AG20443 (cell line): ENCODE measurements around the gene ARHGEF18.
"Not testable (repeated sequence)": the region's sequence is repeated elsewhere in the genome, so short reads cannot be mapped to it uniquely, and the experiment has no call there.

Experiments used
- DNase-seq: peaks from one replicate; pipeline ENCODE4 v3.0.0; 2012; ENCODE audit warnings: low spot score, mixed read lengths

Gene ARHGEF18

GRCh38 chr19:7349231-7349591 is 474 bp downstream of the ARHGEF18 start:
- DNase-seq, result no peak

GRCh38 chr19:7349961-7350711 is 1.4 kb downstream of the ARHGEF18 start:
- DNase-seq, result no peak

- no peak for DNase-seq
These were observed 3.1 kb downstream of the ARHGEF18 start for GRCh38 chr19:7351861-7352260.

- peak; percentile 89 for DNase-seq
These were observed 6.5 kb downstream of the ARHGEF18 start for GRCh38 chr19:7355151-7355820.

GRCh38 chr19:7355871-7356270 is 7.1 kb downstream of the ARHGEF18 start:
- no peak for DNase-seq

GRCh38 chr19:7356899-7357627 is 8.3 kb downstream of the ARHGEF18 start:
- no peak for DNase-seq

GRCh38 chr19:7358102-7358597 is 9.4 kb downstream of the ARHGEF18 start:
- DNase-seq, result no peak

GRCh38 chr19:7360393-7360984 is 11.8 kb downstream of the ARHGEF18 start:
- DNase-seq, result no peak

- DNase-seq, result no peak
These were observed 14.5 kb downstream of the ARHGEF18 start for GRCh38 chr19:7363225-7363624.

- DNase-seq, result no peak
These were observed 18.1 kb downstream of the ARHGEF18 start for GRCh38 chr19:7366701-7367420.

- DNase-seq, result no peak
These were observed 19.7 kb downstream of the ARHGEF18 start for GRCh38 chr19:7368456-7368855.

GRCh38 chr19:7368866-7369265 is 20.1 kb downstream of the ARHGEF18 start:
- not testable (repeated sequence) for DNase-seq

- DNase-seq, result no peak
These were observed 21.8 kb downstream of the ARHGEF18 start for GRCh38 chr19:7370546-7370945.

GRCh38 chr19:7371001-7371400 is 22.3 kb downstream of the ARHGEF18 start:
- DNase-seq, result no peak

- no peak for DNase-seq
These were observed 24.1 kb downstream of the ARHGEF18 start for GRCh38 chr19:7372810-7373209.

GRCh38 chr19:7373862-7374261 is 25.1 kb downstream of the ARHGEF18 start:
- no peak for DNase-seq

GRCh38 chr19:7376151-7376852 is 27.6 kb downstream of the ARHGEF18 start:
- no peak for DNase-seq

- DNase-seq, result no peak
These were observed 28.5 kb downstream of the ARHGEF18 start for GRCh38 chr19:7377196-7377595.

- no peak for DNase-seq
These were observed 32.3 kb downstream of the ARHGEF18 start for GRCh38 chr19:7381073-7381390.

- no peak for DNase-seq
These were observed 34.0 kb downstream of the ARHGEF18 start for GRCh38 chr19:7382694-7383093.

GRCh38 chr19:7383284-7383683 is 34.5 kb downstream of the ARHGEF18 start:
- DNase-seq, result no peak
